Measurements from ENCODE around the gene SPECC1. TPM values are rescaled to one million over a fixed set of nuclear protein-coding genes. Genes with fewer than 3 reads are reported as not detected.
A peak's percentile ranks its signal among the peaks of the same experiment; 100 is the strongest.

SPECC1 gene
- total and polyA plus RNA-seq, 9 of the 15 experiments (the other 6 are each of a cell fraction or from before 2014, with no cell fraction given): 2.4 to 19.6 (median 14.7) TPM

- no peak for TF ChIP-seq E4F1 (CRISPR knock-in tag; IDR thresholded peaks at IDR 0.05; ENCODE audit: borderline replicate concordance)
- TF ChIP-seq KDM5B (IDR thresholded peaks at IDR 0.05; ENCODE audit: insufficient replicate concordance, low read depth, low read length): peak; percentile 9
Observed at GRCh38 chr17:20008242-20009051, 712 bp upstream of the SPECC1 start (continued).

- POLR2A ChIA-PET: interaction anchor here (1.6 kb wide), 1 partner anchor 93 kb away, joined by 3 read pairs; no protein-coding TSS in a partner anchor
- Histone ChIP-seq H3K9ac (ENCODE audit: insufficient read depth in 1 of 2, low read depth in 2 of 2, low read length in 2 of 2) (peak overlapping the region; percentile 57 to 83), H3K4me2 (ENCODE audit: insufficient read depth, low read length) (peak overlapping the region; percentile 97), H3K27ac (ENCODE audit: extremely low read depth, low read depth, low read length) (peak overlapping the region; percentile 43; the same call in 2 of the 3 replicates), H2AFZ (ENCODE audit: low read depth, low read length) (peak overlapping the region; percentile 94), H3K9me3 (replicated peaks; ENCODE audit: control insufficient read depth, insufficient read depth, low read depth, low read length) (no peaks in the 10 kb centered on the region), H3K36me3 (ENCODE audit: control insufficient read depth, insufficient read depth, low read length) (no peaks in the 10 kb centered on the region), H3K4me3 (peak overlapping the region; percentile 63), H3K4me1 (replicated peaks in 1 of 2; ENCODE audit: control insufficient read depth in 2 of 2, insufficient read depth in 2 of 2, low read length in 2 of 2) (peaks cover 0 to 20% of the 10 kb centered on the region in 2 experiments; a peak in 4 of 5 replicates), H4K20me1 (replicated peaks; ENCODE audit: control insufficient read depth, insufficient read depth, low read length) (no peaks in the 10 kb centered on the region), H3K27me3 (ENCODE audit: control insufficient read depth in 2 of 2, insufficient read depth in 2 of 2, low read length in 2 of 2) (no peaks in the 10 kb centered on the region), H3K9me1 (ENCODE audit: control insufficient read depth, insufficient read depth, low read length) (no peaks in the 10 kb centered on the region), H3K79me2 (ENCODE audit: control insufficient read depth, insufficient read depth, low read length) (peaks cover 26% of the 10 kb centered on the region)
- 9% methylated on average over 5 of the region's 18 CpGs for WGBS (ENCODE audit: insufficient coverage, low coverage, missing lambda C conversion rate)
- no peak for FAIRE-seq
- no TSS peak for BruUV-seq (replicated peaks)
- in situ Hi-C loops (cut with MboI) (no loop called here), intact Hi-C loops (cut with micrococcal nuclease) (no loop called here)
- DNase-seq (ENCODE audit: extremely low read depth in 1 of 4, low spot score in 3 of 4): peak in 1 of 4 experiments; percentile 78
- CTCF ChIA-PET (ENCODE audit: low intra/inter-chr PET ratio): interaction anchor here (0.6 to 0.9 kb wide), 2 partner anchors 16 to 19 kb away, joined by 3 to 6 read pairs; no protein-coding TSS in a partner anchor
- no peak for ATAC-seq
- no peak for TF ChIP-seq TAF7 (tag; IDR thresholded peaks at IDR 0.05)
- TF ChIP-seq HMGN3 (IDR thresholded peaks at IDR 0.05; ENCODE audit: borderline replicate concordance, extremely low read depth, insufficient read length, low read depth, low read length): peak; percentile 29
- TF ChIP-seq SIX5 (IDR thresholded peaks at IDR 0.05; ENCODE audit: borderline replicate concordance in 1 of 2, insufficient read depth in 1 of 2, low read depth in 1 of 2, low read length in 2 of 2): peak in 1 of 2 experiments; percentile 84; a peak in 3 of 4 replicates
- TF ChIP-seq AFF1 (IDR thresholded peaks at IDR 0.05; ENCODE audit: low read depth in 1 of 2, partially characterized antibody in 2 of 2): peak in 1 of 2 experiments; percentile 30
- peak in 1 of 2 experiments; percentile 13; a peak in 1 of 4 replicates for TF ChIP-seq MAZ (CRISPR knock-in tag; conservative IDR thresholded peaks at IDR 0.05 in 1 of 2, IDR thresholded peaks at IDR 0.05 in 1 of 2)
- TF ChIP-seq, protein P1, sequence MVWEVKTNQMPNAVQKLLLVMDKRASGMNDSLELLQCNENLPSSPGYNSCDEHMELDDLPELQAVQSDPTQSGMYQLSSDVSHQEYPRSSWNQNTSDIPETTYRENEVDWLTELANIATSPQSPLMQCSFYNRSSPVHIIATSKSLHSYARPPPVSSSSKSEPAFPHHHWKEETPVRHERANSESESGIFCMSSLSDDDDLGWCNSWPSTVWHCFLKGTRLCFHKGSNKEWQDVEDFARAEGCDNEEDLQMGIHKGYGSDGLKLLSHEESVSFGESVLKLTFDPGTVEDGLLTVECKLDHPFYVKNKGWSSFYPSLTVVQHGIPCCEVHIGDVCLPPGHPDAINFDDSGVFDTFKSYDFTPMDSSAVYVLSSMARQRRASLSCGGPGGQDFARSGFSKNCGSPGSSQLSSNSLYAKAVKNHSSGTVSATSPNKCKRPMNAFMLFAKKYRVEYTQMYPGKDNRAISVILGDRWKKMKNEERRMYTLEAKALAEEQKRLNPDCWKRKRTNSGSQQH (CRISPR knock-in tag; IDR thresholded peaks at IDR 0.05): no peak
Observed at GRCh38 chr17:20009052-20009301, 182 bp upstream of the SPECC1 start.
